ENCODE data around the gene KLK4.

KLK4 gene, protein sequence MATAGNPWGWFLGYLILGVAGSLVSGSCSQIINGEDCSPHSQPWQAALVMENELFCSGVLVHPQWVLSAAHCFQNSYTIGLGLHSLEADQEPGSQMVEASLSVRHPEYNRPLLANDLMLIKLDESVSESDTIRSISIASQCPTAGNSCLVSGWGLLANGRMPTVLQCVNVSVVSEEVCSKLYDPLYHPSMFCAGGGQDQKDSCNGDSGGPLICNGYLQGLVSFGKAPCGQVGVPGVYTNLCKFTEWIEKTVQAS

DNA sequence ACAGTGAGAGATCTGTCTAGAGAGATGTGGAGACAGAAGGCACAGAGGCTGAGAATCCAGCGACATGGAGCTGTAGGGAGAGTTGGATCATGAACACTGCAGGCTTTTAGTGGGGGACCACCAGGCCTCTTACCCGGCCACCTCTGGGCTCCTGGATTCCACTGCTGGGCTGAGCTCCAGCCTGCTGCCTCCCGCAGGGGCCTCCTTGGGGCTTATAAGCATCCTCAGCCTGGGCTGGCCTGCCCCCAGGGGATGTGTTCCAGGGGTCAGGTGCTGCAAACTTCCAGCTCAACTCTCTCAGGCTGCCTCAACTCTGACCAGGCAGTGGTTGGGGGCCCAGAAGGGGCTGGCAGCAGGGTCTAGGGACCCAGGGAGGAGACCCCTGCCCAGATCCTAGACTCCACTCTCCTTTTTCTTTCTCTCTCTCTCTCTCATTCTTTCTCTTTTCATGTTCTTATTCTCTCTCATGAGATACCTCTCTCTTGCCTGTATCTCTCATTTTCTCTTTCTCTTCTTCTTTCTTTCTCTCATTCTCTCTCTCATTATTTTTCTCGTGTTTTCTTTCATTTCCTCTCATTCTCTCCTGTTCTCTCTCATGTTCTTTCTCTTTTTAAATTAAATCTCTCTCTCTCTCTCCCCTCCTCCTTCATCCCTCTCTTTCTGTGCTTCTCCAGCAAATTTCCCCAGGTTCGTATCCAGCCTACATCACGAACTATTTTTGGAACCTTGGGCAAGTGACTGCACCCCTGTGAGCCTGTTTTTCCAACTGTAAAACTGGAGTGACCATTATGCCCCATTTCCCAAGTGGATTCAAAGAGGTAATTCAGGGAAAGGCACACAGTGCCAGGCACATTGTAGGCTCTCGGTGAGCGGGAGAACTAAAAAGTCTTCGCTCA is at the start of gene KLK4:
Gene KLK4, minus strand, starts transcription at position 190 of the 896 bp plus-strand sequence. CDS start 657 bp downstream, outside the sequence.
- no peak for DNase-seq

DNA sequence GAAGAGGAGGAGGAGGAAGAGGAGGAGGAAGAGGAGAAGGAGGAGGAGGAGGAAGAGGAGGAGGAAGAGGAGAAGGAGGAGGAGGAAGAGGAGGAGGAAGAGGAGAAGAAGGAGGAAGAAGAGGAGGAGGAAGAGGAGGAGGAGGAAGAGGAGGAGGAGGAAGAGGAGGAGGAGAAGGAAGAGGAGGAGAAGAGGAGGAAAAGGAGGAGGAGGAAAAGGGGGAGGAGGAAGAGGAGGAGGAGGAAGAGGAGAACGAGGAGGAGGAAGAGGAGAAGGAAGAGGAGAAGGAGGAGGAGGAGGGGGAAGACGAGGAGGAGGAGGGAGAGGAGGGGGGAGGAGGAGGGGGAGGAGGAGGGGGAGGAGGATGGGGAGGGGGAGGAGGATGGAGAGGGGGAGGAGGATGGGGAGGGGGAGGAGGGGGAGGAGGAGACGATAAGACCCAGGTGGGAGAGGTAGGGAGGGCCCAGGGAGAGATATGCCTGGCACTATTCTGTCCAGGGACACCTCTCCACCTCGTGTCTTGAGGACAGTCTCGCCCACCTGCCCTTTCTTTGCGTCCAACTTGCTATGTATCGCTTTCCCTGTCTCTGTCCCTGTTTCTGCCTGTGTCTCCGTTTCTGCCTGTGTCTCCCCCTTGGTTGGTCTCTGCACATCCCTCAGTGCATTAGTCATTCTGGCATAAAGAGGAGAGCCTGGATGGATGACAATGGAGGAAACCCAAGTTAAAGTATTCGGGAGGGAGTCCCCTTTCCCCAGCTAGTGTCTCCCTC is 48.7 kb upstream of the KLK4 start:
- DNase-seq, result no peak

DNA sequence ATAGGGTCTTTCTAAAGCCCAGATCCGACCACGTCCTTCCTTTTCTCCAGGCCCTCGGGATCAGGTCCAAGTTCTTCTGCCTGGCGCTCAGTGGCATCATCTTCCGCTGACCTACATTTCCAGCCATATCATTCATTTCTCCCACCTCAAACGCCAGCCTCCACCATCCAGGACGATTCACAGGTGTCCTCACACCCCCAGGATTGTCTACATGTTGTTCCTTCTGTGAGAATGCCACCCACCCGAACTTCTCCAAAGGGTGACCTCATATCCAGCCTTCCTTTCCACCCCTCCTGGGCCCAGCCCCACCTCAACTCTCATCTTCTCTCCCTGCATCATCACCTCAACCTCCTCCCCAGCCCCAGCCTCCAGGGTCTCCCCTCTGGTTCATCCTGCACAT is 46.4 kb upstream of the KLK4 start:
- DNase-seq, result no peak

DNA sequence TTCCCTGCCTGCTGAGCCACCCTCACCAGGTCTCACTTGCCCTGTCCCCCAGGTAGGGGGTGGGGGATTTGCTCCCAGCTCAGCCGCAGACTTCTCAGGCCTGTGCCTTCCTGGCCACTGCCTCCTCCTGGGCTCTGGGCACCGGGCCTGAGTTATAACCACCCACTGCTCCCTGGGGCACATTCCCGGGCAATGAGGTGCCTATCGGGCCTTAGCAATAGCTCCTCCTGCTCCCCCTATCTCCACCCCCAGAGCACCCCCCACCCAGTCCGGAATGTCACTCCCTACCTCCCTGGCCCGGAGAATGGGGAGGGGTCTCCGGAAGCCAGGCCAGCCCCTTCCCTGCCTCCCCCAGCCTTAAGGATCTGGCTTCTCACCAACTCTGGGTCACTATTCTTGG is 41.7 kb upstream of the KLK4 start, which contains the start of gene KLK5:
Gene KLK5, minus strand, starts transcription at position 129 of the 400 bp plus-strand sequence. CDS start 381 bp downstream, outside the sequence.
- DNase-seq, result no peak

DNA sequence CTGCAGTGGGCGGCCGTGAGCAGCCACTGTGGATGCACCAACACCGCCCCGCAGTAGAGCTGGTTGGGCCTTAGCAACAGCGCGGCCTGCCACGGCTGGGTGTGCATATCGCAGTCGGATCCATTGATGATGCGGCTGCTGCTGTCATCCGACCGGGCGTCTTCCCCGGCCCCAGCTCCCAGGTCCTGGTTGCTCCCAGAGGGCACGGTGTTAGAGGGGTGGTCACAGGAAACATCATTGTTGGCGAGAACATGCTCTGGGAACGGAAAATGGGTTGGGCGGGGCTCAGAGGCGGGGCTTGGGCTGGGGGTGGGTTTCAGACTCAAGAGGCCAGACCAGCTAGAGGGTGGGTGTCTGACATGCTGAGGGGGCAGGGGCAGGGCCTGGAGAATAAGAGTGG is 38.7 kb upstream of the KLK4 start:
- DNase-seq, result no peak

DNA sequence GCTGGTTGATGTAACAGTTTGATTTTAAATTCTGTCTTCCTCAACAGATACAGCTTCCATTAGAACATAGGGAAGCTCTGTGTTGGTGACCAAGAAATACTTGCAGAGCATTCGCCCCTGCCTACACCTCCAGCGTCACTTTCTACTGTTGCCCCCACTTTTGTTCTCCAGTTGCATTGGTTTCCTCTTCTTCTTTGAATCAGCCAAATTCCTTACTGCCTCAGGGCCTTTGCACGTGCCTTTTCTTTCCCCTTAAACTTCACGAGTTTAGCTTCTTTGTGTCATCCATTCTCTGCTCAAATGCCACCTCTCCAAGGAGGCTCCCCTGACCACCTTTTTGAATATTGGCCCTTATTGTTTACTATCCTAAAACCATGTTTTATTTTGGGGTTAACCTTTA is 35.9 kb upstream of the KLK4 start:
- no peak for DNase-seq

DNA sequence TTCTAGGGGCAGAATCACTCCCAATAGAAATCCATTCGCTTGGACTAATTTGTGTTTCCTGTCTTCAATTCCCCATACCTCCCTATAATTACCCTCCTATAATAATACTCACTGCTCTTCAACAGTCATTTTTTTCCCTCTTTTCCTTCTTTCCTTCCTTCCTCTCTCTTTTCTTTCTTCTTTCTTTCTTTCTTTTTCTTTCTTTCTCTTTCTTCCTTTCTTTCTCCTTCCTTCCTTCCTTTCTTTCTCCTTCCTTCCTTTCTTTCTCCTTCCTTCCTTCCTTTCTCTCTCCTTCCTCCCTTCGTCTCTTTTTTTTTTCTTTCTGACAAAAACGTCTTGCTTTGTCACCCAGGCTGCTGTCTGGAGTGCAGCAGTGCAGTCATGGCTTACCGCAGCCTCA is 33.6 kb upstream of the KLK4 start:
- no peak for DNase-seq

DNA sequence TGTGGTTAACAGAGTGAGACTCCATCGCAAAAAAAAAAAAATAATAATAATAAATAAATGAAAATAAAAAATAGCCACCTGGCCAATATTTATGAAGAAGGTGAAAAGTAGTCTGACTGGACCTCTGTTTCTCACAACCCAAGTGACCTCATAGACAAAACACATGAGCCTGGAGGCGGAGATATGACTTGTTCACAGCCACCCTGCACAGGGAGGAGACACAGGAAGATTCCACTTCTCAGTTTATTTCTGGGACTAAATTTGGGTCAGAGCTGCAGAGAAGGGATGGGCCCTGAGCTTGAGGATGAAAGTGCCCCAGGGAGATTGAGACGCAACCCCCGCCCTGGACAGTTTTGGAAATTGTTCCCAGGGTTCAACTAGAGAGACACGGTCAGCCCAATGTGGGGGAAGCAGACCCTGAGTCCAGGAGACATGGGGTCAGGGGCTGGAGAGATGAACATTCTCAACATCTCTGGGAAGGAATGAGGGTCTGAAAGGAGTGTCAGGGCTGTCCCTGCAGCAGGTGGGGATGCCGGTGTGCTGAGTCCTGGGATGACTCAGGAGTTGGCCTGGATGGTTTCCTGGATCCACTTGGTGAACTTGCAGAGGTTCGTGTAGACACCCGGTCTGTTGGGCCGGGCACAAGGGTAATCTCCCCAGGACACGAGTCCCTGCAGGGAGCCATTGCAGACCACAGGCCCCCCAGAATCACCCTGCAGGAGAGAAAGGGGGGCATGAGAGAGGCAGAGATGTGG is 32.1 kb upstream of the KLK4 start:
- DNase-seq, result no peak

DNA sequence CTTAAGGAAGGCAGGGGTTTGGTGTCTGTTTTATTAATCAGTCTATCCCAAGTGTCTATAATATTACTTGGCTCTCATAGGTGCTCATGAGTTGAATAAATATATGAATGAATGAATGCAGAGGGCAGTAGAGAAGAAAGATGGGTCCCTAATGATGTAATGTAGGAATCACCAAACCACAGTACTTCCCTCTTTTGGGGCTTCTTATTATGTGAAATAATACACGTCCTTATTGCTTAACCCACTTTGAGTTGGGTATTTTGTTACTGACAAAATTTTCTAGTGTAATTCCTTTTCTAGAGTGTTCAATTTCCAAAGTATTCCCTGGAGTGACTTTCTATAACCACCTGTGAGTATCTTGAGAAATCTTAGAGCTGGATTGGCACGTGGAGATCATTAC is 28.4 kb upstream of the KLK4 start:
- no peak for DNase-seq

DNA sequence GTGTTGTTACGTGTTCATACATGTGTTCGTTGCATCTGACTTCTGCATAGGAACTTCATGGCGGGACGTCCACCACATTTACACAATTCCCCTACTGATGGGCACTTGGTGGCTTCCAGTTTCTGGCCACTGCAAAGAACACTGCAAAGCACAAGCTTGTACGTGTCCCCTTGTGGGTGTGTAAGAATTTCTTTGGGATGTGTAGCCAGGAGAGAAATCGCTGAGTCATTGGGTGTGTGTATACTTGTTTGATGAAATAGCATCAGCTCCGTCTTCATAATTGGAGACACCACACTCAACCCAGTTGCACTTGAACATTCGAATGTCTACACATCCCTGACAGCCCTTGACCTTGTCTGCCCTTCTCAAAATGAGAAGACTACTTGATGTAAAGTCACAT is 22.4 kb upstream of the KLK4 start:
- DNase-seq, result no peak

DNA sequence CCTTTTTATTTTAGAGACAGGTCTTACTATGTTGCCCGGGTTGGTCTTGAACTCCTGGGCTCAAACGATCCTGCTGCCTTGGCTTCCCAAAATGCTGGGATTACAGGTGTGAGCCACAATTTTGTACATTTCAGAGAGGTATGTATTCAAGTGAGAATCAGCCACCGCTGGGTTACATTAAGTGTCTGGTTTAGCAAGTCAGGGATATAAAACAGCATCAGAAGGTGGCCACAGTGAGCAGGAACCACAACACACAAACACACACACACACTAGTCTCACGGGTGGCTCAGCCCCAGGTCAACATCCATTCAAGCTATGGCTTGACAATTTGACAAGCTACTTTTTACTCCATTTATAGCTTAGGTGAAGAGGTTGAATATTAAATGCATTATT is 21.5 kb upstream of the KLK4 start:
- DNase-seq, result no peak

DNA sequence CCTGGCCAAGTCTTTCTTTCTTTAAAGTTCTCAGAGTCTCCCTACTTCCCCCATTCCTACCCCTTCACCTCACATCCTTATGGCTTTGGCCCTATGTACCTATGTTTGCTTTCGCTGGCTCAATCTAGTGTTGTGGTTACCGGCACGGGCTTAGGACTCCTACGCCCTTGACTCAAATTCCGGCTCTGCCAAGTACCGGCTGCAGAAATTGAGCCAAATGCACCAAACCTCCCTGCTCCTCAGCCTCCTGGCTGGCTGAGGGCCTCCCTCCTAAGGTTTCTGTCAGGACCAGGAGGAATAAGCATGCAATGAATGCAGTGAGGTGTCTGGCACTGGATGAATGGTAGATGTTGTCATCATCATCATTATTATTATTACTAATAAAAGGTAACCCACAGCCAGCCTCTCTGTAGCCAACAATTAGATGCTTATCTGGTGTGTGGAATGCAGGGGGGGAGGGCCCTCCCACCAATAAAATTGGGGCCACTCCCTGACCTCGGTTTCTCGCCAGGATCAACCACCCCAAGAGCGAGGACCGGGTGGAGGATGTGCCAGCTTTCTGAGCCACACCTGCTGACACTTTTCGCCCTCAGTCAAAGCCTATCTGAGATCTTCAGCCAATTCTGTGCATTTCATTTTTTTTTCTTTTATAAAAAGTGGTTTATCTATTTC is 21.0 kb upstream of the KLK4 start:
- DNase-seq, result no peak

DNA sequence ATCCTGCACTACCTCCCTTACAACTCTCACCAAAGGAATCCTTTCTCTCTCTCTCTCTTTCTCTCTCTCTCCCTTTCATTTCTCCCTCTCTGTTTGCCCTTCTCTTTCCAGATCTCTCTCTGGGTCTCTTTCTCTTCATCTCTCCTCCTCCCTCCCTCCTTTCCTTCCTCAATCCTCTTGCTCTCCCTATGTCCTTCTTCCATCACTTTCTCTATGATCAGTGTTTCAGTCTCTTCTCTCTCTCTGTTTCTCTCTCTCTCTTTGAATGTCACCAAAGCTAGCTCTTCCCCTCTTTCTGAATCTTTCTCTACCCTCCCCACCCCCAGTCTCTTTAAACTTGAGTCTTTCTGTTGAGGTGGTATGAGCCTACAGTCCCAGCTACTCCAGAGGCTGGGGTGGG is 19.8 kb upstream of the KLK4 start:
- DNase-seq, result no peak

DNA sequence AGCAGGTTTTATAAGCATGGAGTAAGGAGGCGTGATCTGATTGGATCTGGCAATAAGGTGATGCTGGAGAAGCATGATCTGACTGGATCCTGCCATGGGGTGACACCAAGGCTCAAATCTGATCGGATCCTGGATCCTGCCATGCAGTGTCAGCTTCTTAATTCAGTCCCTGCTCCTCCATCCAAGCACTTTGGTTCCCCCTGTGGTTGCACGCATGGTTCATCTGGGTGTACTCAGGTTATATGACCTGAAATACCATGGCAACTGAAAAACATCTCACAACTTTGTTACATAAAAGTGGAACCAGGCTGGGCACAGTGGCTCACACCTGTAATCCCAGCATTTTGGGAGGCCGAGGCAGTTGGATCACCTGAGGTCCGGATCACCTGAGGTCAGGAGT is 17.6 kb upstream of the KLK4 start:
- DNase-seq, result no peak

DNA sequence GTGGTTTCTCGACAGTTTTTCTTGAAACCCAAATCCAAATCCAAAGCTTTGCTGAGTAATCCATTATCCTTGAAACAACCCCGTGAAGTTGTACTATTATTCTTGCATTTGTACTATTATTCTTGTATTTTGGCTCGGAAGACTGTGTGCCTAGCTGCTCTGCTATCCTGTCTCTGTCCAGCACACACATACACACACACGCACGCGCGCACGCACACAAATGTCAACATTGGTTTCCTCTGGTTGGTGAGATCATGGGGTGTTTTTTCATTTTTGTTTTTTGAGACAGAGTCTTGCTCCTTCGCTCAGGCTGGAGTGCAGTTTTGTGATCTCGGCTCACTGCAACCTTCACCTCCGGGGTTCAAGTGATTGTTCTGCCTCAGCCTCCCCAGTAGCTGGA is 14.9 kb upstream of the KLK4 start:
- no peak for DNase-seq

DNA sequence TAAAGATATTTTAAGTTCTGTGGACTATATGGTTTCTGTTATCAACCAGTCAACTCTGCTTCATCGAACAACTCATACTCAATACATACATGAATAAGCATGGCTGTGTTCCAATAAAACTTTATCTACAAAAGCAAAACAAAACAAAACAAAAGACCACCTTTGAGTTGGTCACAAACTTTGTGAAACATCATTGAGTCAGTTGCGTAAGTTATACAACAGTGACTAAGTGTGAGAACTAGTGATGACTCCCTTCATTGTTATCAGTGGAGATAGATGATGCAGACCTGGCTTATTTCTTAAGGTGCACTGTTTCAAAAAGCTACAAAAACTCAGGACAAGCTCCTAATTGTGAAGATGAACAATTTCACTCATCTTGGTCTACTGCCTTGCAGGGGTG is 14.5 kb upstream of the KLK4 start:
- DNase-seq, result no peak

DNA sequence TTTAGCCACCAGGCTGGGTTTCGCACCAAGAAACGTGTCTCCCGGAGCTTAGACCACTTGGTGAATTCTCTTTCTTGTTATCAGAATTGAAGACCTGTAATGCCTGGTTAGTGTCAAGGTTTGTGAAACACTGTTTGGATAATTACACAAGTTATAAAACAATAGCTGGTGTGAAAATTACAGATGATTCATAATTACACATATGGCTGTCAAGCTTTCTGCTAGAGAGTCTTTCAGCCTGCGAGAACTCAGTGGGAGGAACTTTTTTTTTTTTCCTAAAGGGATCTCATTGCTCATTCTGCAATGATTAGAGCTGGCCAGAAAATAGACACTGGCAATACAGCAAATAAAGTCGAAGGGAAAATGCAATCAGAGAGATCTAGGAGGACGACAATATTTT is 13.4 kb upstream of the KLK4 start:
- DNase-seq, result no peak

DNA sequence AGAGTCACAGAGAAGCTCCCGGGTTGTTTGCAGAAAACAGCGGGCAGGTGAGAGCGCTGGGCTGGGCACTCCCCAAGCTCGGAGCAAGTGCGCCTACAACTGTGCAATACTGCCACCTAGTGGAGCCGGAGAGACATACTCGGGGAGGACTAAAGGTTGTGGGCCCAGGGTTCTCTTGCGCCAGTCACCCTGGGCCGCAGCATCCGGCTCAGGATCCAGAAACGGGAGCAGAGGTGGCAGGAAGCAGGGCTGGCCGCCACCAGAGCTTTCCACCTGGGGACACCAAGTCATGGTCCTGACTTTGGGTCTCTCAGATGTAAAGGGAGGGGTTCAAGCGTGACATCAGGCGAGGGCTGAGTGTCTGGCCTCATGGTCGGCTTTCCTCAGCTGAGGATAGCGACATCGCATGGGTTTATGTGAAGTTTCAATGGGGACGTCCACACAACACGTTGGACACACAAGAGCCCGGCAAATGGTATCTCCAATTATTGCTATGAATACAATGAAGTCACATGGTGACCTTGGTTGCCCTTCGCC is 11.2 kb upstream of the KLK4 start:
- DNase-seq, result peak; percentile 72 to 78

DNA sequence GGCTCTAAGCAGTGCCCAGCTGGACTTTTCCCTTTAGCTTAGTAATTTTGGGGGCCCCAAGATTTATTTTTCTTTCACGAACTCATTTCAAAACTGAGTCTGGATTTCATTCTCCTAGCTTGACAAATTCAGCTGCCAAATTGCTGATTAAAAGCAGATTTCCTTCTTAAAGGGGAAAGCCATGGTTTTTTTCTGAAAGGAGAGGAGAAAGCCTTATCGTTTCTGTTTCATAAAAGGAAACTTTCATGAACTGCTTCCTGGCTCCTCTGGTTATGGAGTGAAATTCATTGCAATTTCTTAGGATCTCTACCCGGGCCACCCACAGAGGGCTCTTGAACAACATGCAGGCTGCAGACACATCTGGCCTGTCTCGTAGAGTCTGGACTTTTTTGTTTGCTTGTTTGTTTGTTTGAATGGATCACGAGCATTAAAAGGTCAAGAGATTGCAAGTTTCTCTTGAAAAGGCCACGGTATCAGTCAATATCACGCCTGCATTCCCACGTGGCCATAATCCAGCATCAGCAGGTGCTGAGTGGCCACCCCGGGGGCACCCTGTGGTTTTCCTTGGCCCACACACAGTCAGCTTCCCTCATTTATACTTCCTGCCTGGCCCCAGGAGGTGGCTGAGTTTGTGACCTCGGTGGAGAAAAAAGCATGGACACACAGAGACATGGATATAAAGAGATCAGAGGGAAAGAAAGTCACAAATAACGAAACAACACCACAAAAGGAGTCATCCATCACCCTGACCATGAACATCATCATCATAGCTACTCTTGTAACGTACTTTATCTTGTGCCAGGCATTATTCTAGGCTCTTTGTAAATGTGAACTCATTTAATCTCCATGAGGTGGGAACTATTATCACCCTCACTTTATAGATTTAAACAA is 10.5 kb upstream of the KLK4 start:
- no peak for DNase-seq

DNA sequence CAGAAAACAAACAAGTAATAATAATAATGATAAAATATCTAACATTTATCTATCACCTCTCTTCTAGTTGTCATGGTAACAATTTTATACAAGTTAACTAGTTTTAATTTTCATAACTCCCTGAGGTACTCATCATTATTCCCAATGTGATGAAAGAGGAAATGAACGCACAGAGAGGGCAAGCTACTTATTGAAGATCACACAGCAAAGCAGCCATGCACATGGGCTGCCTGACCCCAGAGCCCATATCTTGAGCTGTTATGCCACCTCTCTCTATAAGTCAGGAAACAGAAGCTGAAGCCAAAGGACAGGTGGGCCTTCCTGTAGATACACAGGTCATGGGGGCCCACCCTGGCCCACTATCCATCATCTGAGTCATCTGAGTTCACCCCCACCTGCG is 4.9 kb upstream of the KLK4 start:
- DNase-seq, result no peak
